ES-I3 (cell line): ENCODE results near the gene CFH.
"Not testable (repeated sequence)": the region's sequence is repeated elsewhere in the genome, so short reads cannot be mapped to it uniquely, and the experiment has no call there.

ENCODE experiments used
- H3K36me3 ChIP-seq: 2 replicates; pipeline ENCODE4 v1.6.1; 2013; ENCODE audit warnings: mild to moderate bottlenecking, low read length, control low read depth, moderate library complexity; ENCODE audit not compliant: insufficient read depth
- H3K4me1 ChIP-seq: 2 replicates; pipeline ENCODE4 v1.6.1; 2013; ENCODE audit warnings: mild to moderate bottlenecking, control low read depth, low read length; ENCODE audit not compliant: insufficient read depth
- H3K9ac ChIP-seq: 2 replicates; pipeline ENCODE4 v1.6.1; 2013; ENCODE audit warnings: low read depth, mild to moderate bottlenecking, low read length, moderate library complexity
- H3K9me3 ChIP-seq: 2 replicates; pipeline ENCODE4 v1.6.1; 2013; ENCODE audit warnings: mild to moderate bottlenecking, low read length, moderate library complexity; ENCODE audit not compliant: control insufficient read depth, insufficient read depth

Gene CFH

DNA sequence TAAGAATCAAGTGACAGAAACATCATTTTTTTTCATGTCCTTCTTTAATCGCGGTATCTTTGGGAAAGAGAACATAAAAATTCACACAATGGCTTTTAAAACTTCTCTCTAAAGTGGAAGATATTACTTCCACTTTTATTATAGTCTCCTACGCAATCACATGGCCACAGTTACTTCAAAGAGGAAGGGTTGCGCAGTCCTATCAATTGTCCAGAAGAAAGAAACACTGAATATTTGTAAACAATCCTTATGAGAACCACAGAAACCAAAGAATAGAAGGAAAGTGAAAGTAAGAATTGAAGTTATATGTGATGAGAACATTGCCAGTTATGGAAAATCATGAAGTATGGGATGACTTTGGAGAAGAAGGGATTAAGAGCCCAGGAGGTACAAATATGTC is 32.6 kb downstream of the CFH start:
- H3K9me3 ChIP-seq, result no peaks in the 10 kb centered on the region

DNA sequence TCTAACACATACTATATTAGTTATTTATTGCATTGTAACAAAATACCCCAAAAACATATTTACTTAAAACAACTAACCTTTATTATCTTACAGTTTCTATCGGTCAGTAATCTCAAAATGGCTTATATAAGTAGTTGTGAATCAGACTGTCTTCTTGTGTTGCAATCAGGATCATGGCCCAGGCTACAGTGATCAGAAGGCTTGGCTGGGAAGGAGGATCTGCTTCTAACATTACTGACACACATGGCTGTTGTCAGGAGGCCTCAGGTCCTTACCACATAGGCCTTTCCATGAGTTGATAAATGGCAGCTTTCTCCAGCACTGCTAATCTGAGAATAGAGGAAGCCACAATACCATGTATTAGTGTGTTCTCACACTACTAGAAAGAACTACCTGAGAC is 33.7 kb downstream of the CFH start:
- H3K4me1 ChIP-seq, result no peaks in the 10 kb centered on the region
- no peaks in the 10 kb centered on the region for H3K9me3 ChIP-seq
- H3K36me3 ChIP-seq, result no peaks in the 10 kb centered on the region
- H3K9ac ChIP-seq, result no peak overlapping the region

More for the DNA sequence above, 32.6 kb downstream of the CFH start:
- Histone ChIP-seq H3K36me3 (no peaks in the 10 kb centered on the region), H3K4me1 (no peaks in the 10 kb centered on the region), H3K9ac (no peak overlapping the region)

DNA sequence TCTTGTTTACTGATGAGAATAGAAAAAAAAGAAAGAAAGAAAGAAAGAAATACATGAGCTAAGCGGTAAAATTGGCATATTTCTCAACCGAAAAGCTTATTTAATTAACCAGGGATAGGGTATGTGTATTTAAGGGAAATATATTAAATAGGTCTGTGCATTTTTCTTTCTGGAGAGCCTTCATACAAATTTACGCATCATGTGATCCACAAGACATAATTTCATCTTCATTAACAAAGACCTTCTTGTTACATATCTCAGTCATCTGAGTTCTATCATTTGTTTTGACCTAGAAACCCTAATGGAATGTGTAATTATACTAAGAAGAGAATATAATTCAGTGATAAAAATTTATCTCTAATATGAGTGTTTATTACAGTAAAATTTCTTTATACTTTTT is 37.2 kb downstream of the CFH start:
- Histone ChIP-seq H3K9ac (no peak overlapping the region), H3K9me3 (no peaks in the 10 kb centered on the region), H3K36me3 (no peaks in the 10 kb centered on the region)

DNA sequence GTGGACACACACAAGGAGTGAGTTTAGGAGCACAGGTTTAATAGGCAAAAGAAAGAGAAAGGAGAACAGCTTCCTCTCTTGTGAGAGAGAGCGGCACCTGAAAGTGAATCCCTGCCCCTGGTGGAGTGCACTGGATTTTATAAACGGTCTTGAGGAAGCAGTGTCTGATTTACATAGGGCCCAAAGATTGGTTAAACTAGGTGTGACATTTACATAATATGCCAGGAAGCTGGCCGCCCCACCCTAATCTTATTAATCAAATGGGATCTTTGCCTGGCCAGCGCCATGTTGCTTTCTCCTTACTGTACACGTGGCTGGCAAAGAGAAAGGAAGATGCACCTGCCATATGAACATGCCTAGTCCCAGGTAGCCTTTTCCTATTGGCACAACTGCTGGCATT is 38.7 kb downstream of the CFH start:
- Histone ChIP-seq H3K9ac (no peak overlapping the region), H3K4me1 (no peaks in the 10 kb centered on the region), H3K36me3 (no peaks in the 10 kb centered on the region), H3K9me3 (no peaks in the 10 kb centered on the region)

More for the DNA sequence above, 37.2 kb downstream of the CFH start:
- no peaks in the 10 kb centered on the region for H3K4me1 ChIP-seq

DNA sequence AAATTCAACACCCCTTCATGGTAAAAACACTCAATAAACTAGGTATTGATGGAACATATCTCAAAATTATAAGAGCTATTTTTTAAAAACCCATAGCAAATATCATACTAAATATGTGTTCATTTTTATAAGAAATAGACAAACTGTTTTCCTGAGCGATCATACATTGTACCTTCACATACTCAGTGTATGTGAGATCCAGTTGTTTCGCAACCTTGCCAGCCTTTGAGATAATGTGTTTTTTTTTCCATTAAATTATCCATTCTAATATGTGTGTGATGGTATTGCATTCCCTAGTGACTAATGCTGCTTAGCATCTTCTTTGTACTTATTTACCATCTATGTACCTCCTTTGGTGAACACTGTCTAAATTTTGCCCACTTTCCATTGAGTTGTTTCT is 47.1 kb downstream of the CFH start:
- H3K4me1 ChIP-seq, result no peaks in the 10 kb centered on the region
- H3K9me3 ChIP-seq, result no peaks in the 10 kb centered on the region
- H3K9ac ChIP-seq, result no peak overlapping the region
- H3K36me3 ChIP-seq, result no peaks in the 10 kb centered on the region

DNA sequence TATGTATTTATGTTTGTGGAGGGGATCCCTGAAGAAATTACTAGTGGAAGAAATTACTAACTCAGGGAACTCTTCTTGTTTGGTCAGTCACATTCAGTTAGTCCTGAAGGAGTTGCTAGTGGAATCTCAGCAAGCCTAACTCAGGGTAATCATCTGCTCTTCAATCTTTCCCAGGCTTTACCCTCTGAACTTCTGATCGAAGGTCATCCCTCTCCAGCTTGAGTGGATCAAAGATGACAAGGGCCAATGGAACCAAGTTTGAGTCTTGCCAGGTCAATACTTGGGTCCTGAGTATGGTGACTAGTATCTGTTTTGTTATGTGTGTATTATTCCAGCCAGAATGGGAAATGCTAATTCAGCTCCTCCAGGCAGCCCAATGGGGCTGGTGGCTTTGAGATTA is 49.3 kb downstream of the CFH start:
- Histone ChIP-seq H3K9ac (no peak overlapping the region), H3K36me3 (no peaks in the 10 kb centered on the region)

DNA sequence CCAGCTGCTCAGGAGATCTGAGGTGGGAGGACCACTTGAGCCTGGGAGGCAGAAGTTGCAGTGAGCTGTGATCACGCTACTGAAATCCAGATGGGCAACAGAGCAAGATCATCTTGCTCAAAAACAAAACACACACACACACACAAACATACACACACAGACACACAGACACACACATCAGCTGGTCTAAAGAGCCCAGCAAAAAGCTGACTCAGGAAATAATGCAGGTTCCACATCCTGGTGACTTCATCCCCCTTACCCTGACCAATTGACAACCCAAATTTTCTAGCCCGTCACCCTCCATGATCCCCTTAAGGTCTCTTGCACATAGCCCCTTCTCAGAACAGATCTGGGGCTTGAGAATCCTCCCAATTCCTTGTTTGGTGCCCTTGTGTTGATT is 58.0 kb downstream of the CFH start:
- not testable (repeated sequence) for H3K9me3 ChIP-seq, H3K36me3 ChIP-seq, H3K9ac ChIP-seq, H3K4me1 ChIP-seq

More for the DNA sequence above, 49.3 kb downstream of the CFH start:
- Histone ChIP-seq H3K4me1 (no peaks in the 10 kb centered on the region), H3K9me3 (no peaks in the 10 kb centered on the region)

DNA sequence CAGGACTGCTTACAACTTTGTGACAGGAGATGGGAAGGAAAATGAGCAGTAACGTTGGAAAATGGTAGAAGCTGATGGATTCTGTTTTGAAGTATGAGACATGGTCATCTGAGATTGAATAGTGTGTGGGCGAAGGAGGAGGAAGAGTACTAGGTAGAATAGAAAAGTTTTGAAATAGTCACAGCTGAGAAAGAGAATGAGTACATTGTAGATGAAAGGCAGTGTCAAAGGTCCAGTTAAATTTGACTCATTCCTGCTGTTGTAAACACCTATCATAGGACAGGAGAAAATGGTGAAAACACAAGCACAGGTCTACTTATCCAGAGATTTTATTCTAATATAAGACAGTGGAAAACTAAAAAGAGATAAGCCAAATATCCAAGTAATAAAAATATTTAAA is 66.0 kb downstream of the CFH start:
- Histone ChIP-seq H3K4me1 (no peaks in the 10 kb centered on the region), H3K9me3 (no peaks in the 10 kb centered on the region), H3K9ac (no peak overlapping the region), H3K36me3 (no peaks in the 10 kb centered on the region)

DNA sequence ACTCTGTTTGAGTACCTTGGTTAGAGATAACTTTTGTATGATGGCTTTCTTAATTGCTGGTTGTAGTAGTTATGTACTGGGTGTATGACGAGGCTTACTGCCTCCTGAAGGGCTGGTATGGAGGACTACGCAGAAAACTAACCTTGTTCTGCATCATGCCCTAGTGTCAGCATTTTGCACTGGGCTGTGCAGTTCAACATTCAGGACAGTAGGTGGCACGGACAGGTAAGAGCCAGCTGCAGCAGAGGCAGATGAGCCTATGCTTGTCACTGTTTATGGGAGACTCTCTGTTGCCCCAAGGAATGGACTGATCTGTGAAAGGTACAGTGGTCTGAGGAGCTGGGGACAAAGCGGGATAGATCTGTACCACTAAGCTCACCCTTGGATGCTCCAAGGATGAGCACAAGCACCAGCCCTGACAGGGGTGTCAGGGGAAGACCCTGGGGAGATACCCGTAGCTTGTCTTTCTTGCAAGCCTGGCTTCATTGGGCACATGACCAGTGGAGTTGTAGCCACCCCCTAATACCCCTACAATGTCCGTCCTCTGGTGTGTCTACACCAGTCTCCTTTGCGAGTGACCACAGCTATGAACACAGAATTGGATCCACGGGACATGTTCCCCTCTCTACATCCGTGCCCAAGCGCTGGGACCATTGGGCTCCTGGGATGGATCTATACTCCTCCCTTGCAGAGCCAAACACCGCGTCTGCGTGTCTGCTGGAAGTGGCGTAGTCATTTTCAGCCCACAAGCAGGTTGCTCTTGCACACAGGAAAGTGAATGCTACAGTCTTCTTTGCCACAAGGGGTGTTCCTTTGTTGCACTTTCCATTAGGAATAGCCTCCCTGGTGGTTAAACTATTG is 71.7 kb downstream of the CFH start:
- Histone ChIP-seq H3K9me3 (no peaks in the 10 kb centered on the region), H3K9ac (no peak overlapping the region), H3K36me3 (no peaks in the 10 kb centered on the region), H3K4me1 (no peaks in the 10 kb centered on the region)

DNA sequence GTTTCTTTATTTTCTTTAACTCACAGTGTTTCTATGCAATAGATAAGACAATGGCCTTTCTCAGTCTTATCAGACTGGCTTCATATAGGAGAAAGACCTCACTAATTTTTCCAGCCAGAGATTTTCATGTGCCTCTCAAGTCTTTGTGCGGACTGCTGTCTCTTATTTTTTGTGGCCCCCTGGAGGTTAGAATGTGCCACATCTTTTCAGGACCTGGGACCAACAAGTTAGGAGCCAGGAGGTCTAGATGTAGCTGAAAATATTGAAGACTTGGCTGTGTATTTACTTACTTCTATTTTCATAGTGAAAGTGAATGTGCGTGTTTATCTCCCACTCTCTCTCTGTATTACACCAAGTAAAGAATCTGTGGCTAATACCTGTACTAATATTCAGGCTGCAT is 80.7 kb downstream of the CFH start:
- H3K36me3 ChIP-seq, result no peaks in the 10 kb centered on the region
- H3K9me3 ChIP-seq, result no peaks in the 10 kb centered on the region
- H3K9ac ChIP-seq, result no peak overlapping the region
- peaks cover 2% of the 10 kb centered on the region; the same call in 1 of the 2 replicates for H3K4me1 ChIP-seq

DNA sequence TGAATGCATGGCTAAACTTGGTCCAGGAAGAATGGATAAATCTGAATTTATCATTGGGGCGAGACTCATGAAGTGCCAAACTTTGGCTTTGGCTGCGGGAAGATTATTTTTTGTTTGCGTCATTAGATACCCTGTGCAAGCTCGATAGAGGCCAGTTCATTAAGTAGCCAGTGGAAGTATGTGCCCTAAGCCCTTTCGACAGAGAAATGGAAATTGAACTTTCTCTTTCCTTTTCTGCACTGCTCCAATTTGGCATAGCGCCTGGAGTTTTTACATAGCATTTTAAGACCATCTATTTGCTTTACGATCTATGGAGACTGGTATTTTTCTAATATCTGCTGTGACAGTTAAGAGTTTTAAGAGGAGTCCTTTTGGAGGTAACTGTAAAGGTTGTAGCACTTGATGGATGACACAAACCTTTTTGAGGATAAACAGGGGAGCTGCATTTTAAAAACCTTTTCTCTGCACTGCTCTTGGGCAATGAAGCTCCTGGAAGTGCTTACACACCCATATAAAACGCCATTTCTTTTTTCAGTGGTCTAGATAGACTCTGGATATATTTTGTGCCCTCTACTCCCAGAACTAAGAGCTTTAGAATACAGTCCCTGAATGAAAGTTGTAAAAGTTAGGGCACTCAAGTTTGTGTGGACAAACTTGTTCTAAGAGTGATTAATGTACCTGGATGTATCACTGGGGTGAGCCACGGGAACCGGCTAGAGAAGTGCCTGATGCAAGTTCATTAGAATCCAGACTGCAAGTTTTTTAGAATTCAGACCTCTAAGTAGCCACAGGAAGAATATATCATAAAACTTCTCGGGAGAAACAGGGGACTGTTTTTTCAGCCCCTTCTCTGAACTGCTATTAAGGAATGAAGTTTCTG is 81.5 kb downstream of the CFH start:
- Histone ChIP-seq H3K9me3 (no peaks in the 10 kb centered on the region), H3K36me3 (no peaks in the 10 kb centered on the region), H3K4me1 (peaks cover 2% of the 10 kb centered on the region; the same call in 1 of the 2 replicates), H3K9ac (no peak overlapping the region)

DNA sequence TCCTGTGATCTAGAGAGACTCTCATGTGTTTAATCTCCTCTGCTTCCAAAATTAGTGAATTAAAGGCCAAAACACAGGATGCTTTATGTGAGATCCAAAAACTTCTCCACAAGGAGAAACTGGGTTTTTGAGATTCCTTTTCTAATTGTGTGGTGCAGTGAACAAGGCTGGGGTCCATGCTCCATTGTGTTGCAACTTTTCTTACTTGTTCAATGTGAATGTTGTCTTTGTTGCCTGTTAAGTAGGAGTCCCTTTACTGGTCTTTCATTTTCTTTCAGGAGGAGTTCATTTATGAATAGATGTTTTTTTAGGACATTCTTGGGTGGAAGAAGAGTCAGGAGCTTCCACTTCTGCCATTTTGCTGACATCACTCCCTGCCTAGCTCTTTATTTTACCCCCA is 82.2 kb downstream of the CFH start:
- Histone ChIP-seq H3K4me1 (peaks cover 2% of the 10 kb centered on the region; the same call in 1 of the 2 replicates), H3K9ac (no peak overlapping the region), H3K36me3 (no peaks in the 10 kb centered on the region), H3K9me3 (0 out of 2 replicates have a peak, but pooled peaks cover 2% of the 10 kb centered on the region)

DNA sequence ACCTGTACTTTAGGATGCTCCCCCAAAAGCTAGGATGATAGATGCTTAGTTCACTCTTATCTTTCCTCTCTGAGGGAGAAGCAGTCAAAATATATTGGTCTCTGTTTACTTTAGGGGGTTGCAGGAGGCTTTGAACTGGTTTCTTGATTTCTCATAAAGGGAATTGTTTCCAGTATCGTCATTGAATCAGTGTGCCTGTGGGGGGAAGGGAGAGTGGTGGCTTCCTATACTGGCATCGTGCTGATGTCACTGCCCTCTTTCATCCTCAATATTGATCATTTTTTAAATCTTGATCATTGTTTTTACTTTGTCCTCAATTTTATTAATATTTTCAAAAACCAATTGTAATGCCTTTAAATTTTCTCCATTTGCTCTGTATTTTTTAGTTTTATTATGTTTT is 82.6 kb downstream of the CFH start:
- H3K4me1 ChIP-seq, result peaks cover 2% of the 10 kb centered on the region; the same call in 1 of the 2 replicates
- H3K36me3 ChIP-seq, result no peaks in the 10 kb centered on the region
- no peak overlapping the region for H3K9ac ChIP-seq
- 0 out of 2 replicates have a peak, but pooled peaks cover 2% of the 10 kb centered on the region for H3K9me3 ChIP-seq

DNA sequence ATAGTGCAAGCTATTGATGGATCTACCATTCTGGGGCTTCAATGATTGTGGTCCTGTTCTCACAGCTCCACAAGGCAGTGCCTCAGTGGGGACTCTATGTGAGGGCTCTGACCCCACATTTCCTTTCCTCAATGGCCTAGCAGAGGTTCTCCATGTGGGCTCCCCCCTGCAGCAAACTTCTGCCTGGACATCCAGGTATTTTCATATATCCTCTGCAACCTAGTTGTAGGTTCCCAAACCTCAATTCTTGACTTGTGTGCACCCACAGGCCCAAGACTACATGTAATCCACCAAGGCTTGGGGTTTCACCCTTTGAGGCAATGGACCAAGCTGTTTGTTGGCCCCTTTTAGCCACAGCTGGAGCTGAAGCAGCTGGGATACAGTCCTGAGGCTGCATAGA is 86.9 kb downstream of the CFH start:
- H3K4me1 ChIP-seq, result peaks cover 2% of the 10 kb centered on the region; the same call in 1 of the 2 replicates
- H3K9ac ChIP-seq, result no peak overlapping the region
- 0 out of 2 replicates have a peak, but pooled peaks cover 2% of the 10 kb centered on the region for H3K9me3 ChIP-seq
- H3K36me3 ChIP-seq, result no peaks in the 10 kb centered on the region
